Nephron progenitor cell (in vitro differentiated cells): Measurements from ENCODE around the gene NCOA6.
A peak's percentile ranks its signal among the peaks of the same experiment; 100 is the strongest.

Experiments used
- DNase-seq: peaks from one replicate; pipeline ENCODE4 v3.0.0; 2021
- H3K27ac Mint-ChIP-seq: 2 replicates; pipeline ENCODE4 v1.8.0; 2021; ENCODE audit warnings: mild to moderate bottlenecking, moderate library complexity, mixed read lengths
- H3K27me3 Mint-ChIP-seq: 2 replicates; pipeline ENCODE4 v1.8.0; 2021; ENCODE audit warnings: mild to moderate bottlenecking, low read depth, mixed read lengths; ENCODE audit not compliant: poor library complexity
- H3K36me3 Mint-ChIP-seq: 2 replicates; pipeline ENCODE4 v1.8.0; 2021; ENCODE audit warnings: low read depth, mixed read lengths
- H3K4me1 Mint-ChIP-seq: 2 replicates; pipeline ENCODE4 v1.8.0; 2021; ENCODE audit warnings: mixed read lengths
- H3K4me3 Mint-ChIP-seq: 2 replicates; pipeline ENCODE4 v1.8.0; 2021; ENCODE audit warnings: mild to moderate bottlenecking, moderate library complexity, mixed read lengths
- H3K9me3 Mint-ChIP-seq: 2 replicates; pipeline ENCODE4 v1.8.0; 2021; ENCODE audit warnings: mild to moderate bottlenecking, moderate library complexity, mixed read lengths
- TF ChIP-seq, protein P1 (sequence below): fragments of 200-600 bp; sonication (generic); IDR thresholded peaks from 2 replicates; pipeline ENCODE4 v1.5.0; 2021; ENCODE audit warnings: antibody characterized with exemption

Gene NCOA6

DNA sequence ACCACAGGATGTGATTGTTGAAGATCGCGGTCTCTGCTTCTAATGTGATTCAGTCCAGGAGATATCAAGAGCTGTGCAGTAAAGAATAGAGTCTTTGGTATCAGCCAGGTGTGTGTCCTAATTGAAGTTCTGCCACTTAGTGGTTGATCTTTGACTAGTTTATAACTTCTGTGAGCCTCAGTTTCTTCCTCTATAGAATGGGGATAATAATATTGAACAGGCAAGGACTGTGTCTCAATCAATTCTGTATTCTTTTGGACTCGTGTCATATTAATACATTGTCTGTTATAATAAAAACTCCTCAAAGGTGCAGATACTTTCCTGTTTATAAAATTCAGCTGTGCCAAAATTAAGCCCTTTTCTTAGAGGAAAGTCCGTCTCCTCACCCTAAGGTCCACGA is 23.1 kb upstream of the NCOA6 start:
- no peak for DNase-seq
- Mint-ChIP-seq H3K9me3 (no peaks in the 10 kb centered on the region), H3K27ac (peak overlapping the region; percentile 42), H3K4me1 (no peaks in the 10 kb centered on the region), H3K4me3 (no peak overlapping the region), H3K36me3 (peaks cover 23% of the 10 kb centered on the region), H3K27me3 (peaks cover 1% of the 10 kb centered on the region)
- TF ChIP-seq, protein P1, sequence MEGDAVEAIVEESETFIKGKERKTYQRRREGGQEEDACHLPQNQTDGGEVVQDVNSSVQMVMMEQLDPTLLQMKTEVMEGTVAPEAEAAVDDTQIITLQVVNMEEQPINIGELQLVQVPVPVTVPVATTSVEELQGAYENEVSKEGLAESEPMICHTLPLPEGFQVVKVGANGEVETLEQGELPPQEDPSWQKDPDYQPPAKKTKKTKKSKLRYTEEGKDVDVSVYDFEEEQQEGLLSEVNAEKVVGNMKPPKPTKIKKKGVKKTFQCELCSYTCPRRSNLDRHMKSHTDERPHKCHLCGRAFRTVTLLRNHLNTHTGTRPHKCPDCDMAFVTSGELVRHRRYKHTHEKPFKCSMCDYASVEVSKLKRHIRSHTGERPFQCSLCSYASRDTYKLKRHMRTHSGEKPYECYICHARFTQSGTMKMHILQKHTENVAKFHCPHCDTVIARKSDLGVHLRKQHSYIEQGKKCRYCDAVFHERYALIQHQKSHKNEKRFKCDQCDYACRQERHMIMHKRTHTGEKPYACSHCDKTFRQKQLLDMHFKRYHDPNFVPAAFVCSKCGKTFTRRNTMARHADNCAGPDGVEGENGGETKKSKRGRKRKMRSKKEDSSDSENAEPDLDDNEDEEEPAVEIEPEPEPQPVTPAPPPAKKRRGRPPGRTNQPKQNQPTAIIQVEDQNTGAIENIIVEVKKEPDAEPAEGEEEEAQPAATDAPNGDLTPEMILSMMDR = no peak

DNA sequence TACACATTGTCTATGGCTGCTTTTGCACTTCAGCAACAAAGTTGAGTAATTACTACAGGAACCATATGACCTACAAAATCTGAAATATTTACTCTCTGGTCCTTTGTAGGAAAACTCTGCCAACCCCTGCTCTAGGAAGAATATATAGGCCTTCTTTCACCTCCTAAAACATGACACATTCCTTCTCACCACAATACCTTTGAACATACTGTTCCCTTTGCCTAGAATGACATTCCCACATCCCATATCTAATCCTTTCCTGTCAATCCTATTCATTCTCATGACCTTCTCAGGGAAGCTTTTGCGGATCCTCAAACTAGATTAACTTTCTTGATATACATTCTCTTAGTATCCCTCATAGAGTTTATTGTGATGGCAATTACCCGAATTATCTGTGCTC is 18.0 kb upstream of the NCOA6 start:
- Mint-ChIP-seq H3K9me3 (no peaks in the 10 kb centered on the region), H3K36me3 (peaks cover 13% of the 10 kb centered on the region), H3K4me1 (no peaks in the 10 kb centered on the region), H3K27ac (peak overlapping the region; percentile 66), H3K27me3 (peaks cover 7% of the 10 kb centered on the region), H3K4me3 (no peak overlapping the region)
- TF ChIP-seq, protein P1 = no peak
- DNase-seq = no peak

DNA sequence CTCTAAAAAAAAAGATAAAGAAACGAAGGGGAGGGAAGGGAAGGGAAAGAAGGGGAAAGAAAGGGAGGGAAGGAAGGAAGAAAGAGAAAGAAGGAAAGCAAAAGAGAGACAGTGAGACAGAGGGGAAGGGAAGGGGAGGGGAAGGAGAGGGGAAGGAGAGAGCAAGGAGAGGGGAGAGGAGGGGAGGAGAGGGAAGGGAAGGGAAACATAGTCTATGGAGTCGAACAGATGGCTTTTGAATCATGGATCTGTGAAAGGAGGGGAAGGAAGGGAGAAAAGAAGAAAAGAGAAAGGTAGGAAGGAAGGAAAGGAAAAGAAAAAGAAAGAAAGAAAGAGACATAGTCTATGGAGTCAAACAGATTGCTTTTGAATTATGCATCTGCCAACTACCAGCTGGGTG is 16.7 kb upstream of the NCOA6 start:
- no peak for DNase-seq
- H3K36me3 Mint-ChIP-seq = peaks cover 7% of the 10 kb centered on the region
- no peaks in the 10 kb centered on the region for H3K4me1 Mint-ChIP-seq
- no peaks in the 10 kb centered on the region for H3K9me3 Mint-ChIP-seq
- H3K27me3 Mint-ChIP-seq = peaks cover 14% of the 10 kb centered on the region
- TF ChIP-seq, protein P1 = no peak
- H3K27ac Mint-ChIP-seq = no peak overlapping the region
- H3K4me3 Mint-ChIP-seq = no peak overlapping the region

DNA sequence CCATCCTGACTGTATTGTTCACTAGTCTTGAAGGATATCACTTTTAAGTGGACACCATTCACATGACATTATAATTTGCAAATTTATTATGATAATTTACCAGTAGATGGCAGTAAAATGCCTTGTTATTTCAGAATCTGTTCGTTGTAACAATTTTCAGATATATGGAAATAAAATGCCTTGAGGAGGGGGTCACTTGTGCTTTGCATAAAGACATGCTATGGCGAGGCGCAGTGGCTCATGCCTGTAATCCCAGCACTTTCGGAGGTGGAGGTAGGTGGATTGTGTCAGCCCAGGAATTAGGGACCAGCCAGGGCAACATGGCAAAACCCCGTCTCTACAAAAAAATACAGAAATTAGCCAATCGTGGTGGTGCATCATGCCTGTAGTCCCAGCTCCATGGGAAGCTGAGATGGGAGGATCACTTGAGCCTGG is 9.0 kb upstream of the NCOA6 start:
- Mint-ChIP-seq H3K4me3 (no peak overlapping the region), H3K4me1 (no peaks in the 10 kb centered on the region), H3K9me3 (peaks cover 12% of the 10 kb centered on the region), H3K27ac (peak overlapping the region; percentile 62), H3K27me3 (peaks cover 60% of the 10 kb centered on the region), H3K36me3 (no peaks in the 10 kb centered on the region)
- TF ChIP-seq, protein P1 = peak; percentile 27
- DNase-seq = no peak

DNA sequence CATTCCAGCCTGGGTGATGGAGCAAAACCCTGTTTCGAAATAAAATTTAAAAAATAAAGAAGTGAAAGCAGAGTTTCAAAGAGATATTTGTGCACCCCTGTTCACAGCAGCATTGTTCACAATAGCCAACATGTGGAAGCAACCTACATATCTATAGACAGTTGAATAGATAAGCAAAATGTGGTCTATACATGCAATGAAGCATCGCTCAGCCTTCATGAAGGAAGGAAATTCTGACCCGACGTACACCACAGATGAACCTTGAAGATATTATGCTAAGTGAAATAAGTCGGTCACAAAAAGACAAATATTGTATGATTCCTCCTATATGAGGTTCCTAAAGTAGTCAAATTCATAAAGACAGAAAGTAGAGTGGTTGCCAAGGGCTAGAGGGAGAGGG is 6.5 kb upstream of the NCOA6 start:
- TF ChIP-seq, protein P1 = no peak
- DNase-seq = no peak
- no peak overlapping the region for H3K4me3 Mint-ChIP-seq
- peaks cover 58% of the 10 kb centered on the region for H3K27me3 Mint-ChIP-seq
- no peak overlapping the region for H3K27ac Mint-ChIP-seq
- peaks cover 12% of the 10 kb centered on the region for H3K9me3 Mint-ChIP-seq
- H3K36me3 Mint-ChIP-seq = no peaks in the 10 kb centered on the region
- H3K4me1 Mint-ChIP-seq = no peaks in the 10 kb centered on the region

DNA sequence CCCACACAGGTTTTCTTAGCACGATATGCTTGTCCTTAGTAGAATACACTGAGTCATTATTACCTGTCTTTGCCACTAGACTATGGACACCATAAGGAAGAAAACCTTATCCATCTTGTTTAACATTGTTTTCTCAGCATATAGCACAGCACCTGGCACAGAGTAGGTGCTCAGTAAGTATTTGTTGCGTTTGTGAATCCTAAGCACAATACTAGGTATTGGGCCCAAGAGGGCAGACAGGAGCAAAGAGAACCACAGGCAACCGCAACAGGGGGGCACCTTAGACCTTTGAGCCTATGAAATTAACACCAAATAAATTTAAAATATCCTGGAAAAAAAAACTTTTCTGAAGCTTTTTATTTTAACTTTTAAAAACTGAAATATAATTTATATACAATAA is 3.7 kb upstream of the NCOA6 start:
- Mint-ChIP-seq H3K4me3 (no peak overlapping the region), H3K9me3 (no peaks in the 10 kb centered on the region), H3K36me3 (peaks cover 5% of the 10 kb centered on the region), H3K27me3 (peaks cover 49% of the 10 kb centered on the region), H3K4me1 (peaks cover 13% of the 10 kb centered on the region), H3K27ac (no peak overlapping the region)
- no peak for DNase-seq
- TF ChIP-seq, protein P1 = no peak
